Stimulated activated naive CD8-positive, alpha-beta T cell treated with anti-CD3 and anti-CD28 coated beads, Interleukin-15, amount 100 ng/mL, for 72 hours (primary cell): Measurements from ENCODE around the gene CYFIP1.

ENCODE experiments used
- ATAC-seq: fragments of 150-1000 bp; cut with Tn5 transposase; 2 replicates; pipeline ENCODE4 v1.10.0; 2021; ENCODE audit warnings: mild to moderate bottlenecking, moderate library complexity
- DNase-seq, 2 donors: peaks; one replicate each; pipeline ENCODE4 v3.0.0; 2021 to 2022
- H3K27ac Mint-ChIP-seq, 2 donors: one replicate each; pipeline ENCODE4 v1.8.0; 2022; ENCODE audit warnings: mild to moderate bottlenecking in 2 of 2, mixed read lengths in 2 of 2, moderate library complexity in 2 of 2
- H3K27me3 Mint-ChIP-seq: one replicate; pipeline ENCODE4 v1.8.0; 2022; ENCODE audit warnings: mixed read lengths
- H3K4me1 Mint-ChIP-seq: one replicate; pipeline ENCODE4 v1.8.0; 2022; ENCODE audit warnings: mild to moderate bottlenecking, mixed read lengths
- H3K4me3 Mint-ChIP-seq, 2 donors: one replicate each; pipeline ENCODE4 v1.8.0; 2022; ENCODE audit warnings: mild to moderate bottlenecking in 2 of 2, mixed read lengths in 2 of 2, moderate library complexity in 1 of 2
- H3K9me3 Mint-ChIP-seq, 2 donors: one replicate each; pipeline ENCODE4 v1.8.0; 2022; ENCODE audit warnings: mixed read lengths in 2 of 2

Gene CYFIP1

DNA sequence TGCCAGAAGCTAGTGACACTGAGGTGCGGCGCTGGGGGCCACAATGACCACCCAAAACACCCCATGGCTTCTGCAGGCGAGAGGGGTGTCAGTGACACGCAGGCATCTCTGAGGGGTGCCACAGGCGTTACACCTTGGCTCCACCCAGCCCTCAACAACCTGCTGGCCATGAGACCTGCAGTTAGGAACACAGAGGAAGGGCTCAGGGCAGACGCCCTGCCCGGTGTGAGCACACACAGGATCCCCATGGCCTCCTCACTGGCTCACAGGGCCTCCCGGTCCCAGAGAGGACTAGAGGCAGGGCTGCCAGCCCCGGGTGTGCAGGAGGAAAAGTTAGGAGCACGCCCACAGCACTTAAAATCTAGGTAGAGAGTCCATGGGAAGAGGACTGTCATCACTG lies 35.1 kb downstream of the CYFIP1 start:
- Mint-ChIP-seq H3K27me3 (peaks cover 28% of the 10 kb centered on the region), H3K4me3 (no peak overlapping the region), H3K27ac (no peak overlapping the region), H3K4me1 (peaks cover 15% of the 10 kb centered on the region), H3K9me3 (no peaks in the 10 kb centered on the region)
- no peak for ATAC-seq
- no peak for DNase-seq

- Mint-ChIP-seq H3K27ac (peak overlapping the region in 1 of 2 donors; percentile 56), H3K9me3 (no peaks in the 10 kb centered on the region), H3K4me1 (peaks cover 13% of the 10 kb centered on the region), H3K27me3 (peaks cover 28% of the 10 kb centered on the region), H3K4me3 (no peak overlapping the region)
- DNase-seq (no peak), ATAC-seq (no peak)
These were observed 35.5 kb downstream of the CYFIP1 start for GRCh38 chr15:22944651-22945050.

GRCh38 chr15:22942877-22943276 lies 37.3 kb downstream of the CYFIP1 start:
- no peaks in the 10 kb centered on the region for H3K4me1 Mint-ChIP-seq
- no peak overlapping the region for H3K4me3 Mint-ChIP-seq
- H3K9me3 Mint-ChIP-seq: no peaks in the 10 kb centered on the region
- no peak for ATAC-seq
- H3K27me3 Mint-ChIP-seq: peaks cover 13% of the 10 kb centered on the region
- no peak for DNase-seq
- peak overlapping the region in 1 of 2 donors; percentile 54 for H3K27ac Mint-ChIP-seq

DNA sequence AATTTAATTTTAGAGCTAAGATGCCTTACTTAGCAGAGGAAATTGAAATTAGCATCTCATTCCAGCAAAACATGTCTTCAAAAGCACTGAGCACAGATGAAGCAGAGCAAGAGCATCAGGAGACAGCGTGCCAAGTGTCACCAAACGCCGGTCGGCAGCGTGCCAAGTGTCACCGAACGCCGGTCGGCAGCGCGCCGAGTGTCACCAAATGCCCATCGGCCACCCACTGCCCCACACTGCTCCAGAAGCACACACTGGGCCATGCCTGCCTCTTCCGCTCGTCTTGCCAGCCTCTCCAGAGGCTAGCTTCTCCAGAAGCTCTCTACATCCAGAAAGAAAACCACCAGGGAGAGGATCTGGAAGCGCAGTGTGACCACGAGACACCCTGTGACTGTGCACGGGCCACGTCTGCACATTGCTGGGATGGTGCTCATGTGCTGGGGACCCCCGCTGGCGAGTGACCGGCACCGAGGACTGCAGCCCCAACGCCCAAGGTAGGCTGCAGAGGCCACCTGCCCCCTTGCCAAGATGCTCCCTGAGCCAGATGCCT lies 37.8 kb downstream of the CYFIP1 start:
- no peak for DNase-seq
- H3K9me3 Mint-ChIP-seq: no peaks in the 10 kb centered on the region
- peak overlapping the region in 1 of 2 donors; percentile 54 for H3K27ac Mint-ChIP-seq
- H3K27me3 Mint-ChIP-seq: peaks cover 8% of the 10 kb centered on the region
- no peaks in the 10 kb centered on the region for H3K4me1 Mint-ChIP-seq
- no peak for ATAC-seq
- no peak overlapping the region for H3K4me3 Mint-ChIP-seq

GRCh38 chr15:22941179-22941578 lies 39.0 kb downstream of the CYFIP1 start:
- Mint-ChIP-seq H3K9me3 (no peaks in the 10 kb centered on the region), H3K4me1 (no peaks in the 10 kb centered on the region), H3K27ac (no peak overlapping the region), H3K27me3 (no peaks in the 10 kb centered on the region), H3K4me3 (no peak overlapping the region)
- no peak for ATAC-seq
- no peak for DNase-seq

DNA sequence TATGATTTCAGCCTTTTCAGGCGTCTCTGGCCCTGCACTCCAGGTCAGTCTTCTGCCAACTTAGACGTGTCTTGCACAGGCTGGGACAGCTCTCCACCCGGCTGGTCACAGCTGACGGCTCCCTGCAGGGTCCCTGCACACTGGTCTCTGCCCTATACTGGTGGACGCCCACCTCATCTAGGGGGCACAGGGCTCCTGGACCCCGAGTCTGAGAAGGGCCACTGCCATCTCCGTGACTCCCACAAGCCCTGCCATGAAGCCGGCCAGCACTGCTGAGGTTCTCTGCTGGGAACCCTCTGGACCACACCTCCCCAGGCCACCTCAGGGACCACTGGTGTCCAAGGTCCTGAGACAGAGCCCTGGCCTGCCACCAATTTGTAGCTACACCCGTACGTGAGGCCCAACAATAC lies 40.5 kb downstream of the CYFIP1 start:
- ATAC-seq (no peak), DNase-seq (no peak)
- Mint-ChIP-seq H3K27ac (no peak overlapping the region), H3K4me1 (no peaks in the 10 kb centered on the region), H3K9me3 (no peaks in the 10 kb centered on the region), H3K4me3 (no peak overlapping the region), H3K27me3 (no peaks in the 10 kb centered on the region)

DNA sequence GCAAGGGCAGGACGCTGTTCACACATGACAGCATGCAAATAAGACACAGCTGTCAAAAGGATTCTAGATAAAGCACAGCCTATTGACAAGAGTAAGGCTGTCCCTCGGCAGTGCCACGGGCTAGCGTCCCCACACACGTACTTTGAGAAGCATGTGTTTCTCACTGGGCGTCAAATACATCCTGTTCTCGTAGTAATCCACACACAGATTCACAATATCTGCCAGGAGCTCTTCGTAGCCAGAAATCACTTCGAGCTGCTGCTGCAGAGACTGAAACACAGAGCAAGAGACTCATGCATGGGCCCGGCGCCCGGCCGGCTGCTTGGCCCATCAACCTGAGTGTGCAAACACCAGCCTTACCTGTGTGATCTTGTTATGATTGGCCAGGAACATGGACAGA lies 41.1 kb downstream of the CYFIP1 start:
- Mint-ChIP-seq H3K27ac (no peak overlapping the region), H3K9me3 (no peaks in the 10 kb centered on the region), H3K4me3 (no peak overlapping the region), H3K4me1 (no peaks in the 10 kb centered on the region), H3K27me3 (no peaks in the 10 kb centered on the region)
- DNase-seq: no peak
- no peak for ATAC-seq

DNA sequence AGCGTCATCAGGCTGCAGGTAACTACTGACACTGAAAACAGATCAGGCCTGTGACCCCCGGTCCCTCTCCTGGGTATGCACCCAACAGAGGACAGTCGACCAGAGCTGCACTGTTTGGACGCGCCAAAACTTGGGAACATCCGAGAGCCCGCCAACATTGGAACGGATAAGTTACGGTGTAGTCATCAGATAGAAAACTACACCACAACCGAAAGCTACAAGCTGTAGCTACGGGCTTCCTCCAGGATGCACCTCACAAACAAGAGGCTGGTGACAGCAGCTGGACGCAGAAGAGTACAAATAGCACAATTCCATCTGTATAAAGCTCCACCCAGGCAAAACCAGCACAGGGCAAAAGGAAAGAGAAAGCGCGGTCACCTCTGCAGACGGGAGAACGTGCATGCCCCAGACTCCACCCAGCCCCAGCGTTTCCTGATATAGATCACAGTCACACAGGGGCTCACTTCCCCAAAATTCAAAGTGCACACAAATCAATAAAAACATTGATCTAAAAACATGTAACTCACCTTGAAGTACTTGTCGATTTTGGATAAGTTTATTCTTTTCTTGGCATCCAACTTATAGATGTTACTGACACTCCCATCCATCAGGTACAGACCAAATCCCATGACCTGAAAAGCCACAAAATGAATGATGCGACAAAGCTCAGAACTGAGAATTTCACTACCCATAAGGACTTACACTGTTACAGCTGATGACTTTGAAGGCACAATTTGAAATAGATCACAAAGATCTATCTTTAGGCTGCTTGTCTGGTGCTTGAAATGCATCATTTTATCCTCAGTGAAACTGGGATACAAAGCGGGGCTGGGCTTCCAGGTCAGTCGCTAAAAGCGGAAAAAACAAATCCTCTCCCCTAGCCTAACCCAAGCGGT lies 43.3 kb downstream of the CYFIP1 start:
- Mint-ChIP-seq H3K27me3 (no peaks in the 10 kb centered on the region), H3K4me1 (no peaks in the 10 kb centered on the region), H3K4me3 (no peak overlapping the region), H3K27ac (no peak overlapping the region), H3K9me3 (no peaks in the 10 kb centered on the region)
- no peak for ATAC-seq
- no peak for DNase-seq

- ATAC-seq: no peak
- H3K27me3 Mint-ChIP-seq: no peaks in the 10 kb centered on the region
- no peaks in the 10 kb centered on the region for H3K9me3 Mint-ChIP-seq
- no peak overlapping the region for H3K27ac Mint-ChIP-seq
- H3K4me3 Mint-ChIP-seq: no peak overlapping the region
- DNase-seq: no peak
- H3K4me1 Mint-ChIP-seq: no peaks in the 10 kb centered on the region
These were observed 46.5 kb downstream of the CYFIP1 start for GRCh38 chr15:22933641-22934061.

GRCh38 chr15:22931784-22932536 lies 48.2 kb downstream of the CYFIP1 start:
- Mint-ChIP-seq H3K4me1 (no peaks in the 10 kb centered on the region), H3K27ac (no peak overlapping the region), H3K9me3 (no peaks in the 10 kb centered on the region), H3K4me3 (no peak overlapping the region), H3K27me3 (no peaks in the 10 kb centered on the region)
- DNase-seq (no peak), ATAC-seq (no peak)

DNA sequence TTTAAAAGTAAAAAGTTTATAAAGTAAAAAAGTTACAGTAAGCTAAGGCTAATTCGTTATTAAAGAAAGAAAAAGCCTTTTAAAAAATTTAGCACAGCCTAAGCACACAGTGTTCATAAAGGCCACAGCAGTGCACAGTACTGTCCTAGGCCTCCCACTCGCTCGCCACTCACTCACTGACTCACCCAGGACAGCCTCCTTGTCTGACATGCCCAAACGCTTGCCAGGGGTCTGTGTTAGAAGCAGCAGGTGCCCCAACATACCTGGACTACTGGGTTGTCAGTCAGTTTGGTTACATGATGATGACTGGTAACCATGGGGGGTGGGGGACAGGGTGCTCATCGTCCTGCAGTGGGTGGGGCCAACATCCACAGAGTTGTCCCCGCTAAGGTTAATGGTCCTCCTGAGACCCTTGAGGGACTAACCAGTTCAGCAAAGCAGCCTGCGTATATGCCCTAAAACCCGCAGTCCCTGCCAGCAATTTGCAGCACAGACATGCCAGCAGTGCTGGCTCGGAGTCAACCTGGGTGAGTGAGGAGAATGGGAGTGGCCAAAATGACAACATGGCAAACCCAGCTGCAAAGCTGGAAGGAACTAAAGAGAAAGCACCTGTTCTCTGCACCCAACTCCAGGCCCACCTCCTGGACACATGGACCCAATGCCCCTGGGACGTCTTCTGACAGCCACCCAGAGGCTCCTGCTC lies 49.2 kb downstream of the CYFIP1 start:
- no peaks in the 10 kb centered on the region for H3K9me3 Mint-ChIP-seq
- no peak overlapping the region for H3K4me3 Mint-ChIP-seq
- H3K4me1 Mint-ChIP-seq: no peaks in the 10 kb centered on the region
- no peaks in the 10 kb centered on the region for H3K27me3 Mint-ChIP-seq
- H3K27ac Mint-ChIP-seq: no peak overlapping the region
- DNase-seq (no peak), ATAC-seq (no peak)

- Mint-ChIP-seq H3K4me1 (no peaks in the 10 kb centered on the region), H3K27ac (no peak overlapping the region), H3K9me3 (no peaks in the 10 kb centered on the region), H3K4me3 (no peak overlapping the region), H3K27me3 (no peaks in the 10 kb centered on the region)
- DNase-seq: no peak
- no peak for ATAC-seq
These were observed 52.4 kb downstream of the CYFIP1 start for GRCh38 chr15:22927761-22928160.

- no peaks in the 10 kb centered on the region for H3K9me3 Mint-ChIP-seq
- ATAC-seq: no peak
These were observed 54.3 kb downstream of the CYFIP1 start for GRCh38 chr15:22925875-22926274.

GRCh38 chr15:22922003-22922402 lies 58.2 kb downstream of the CYFIP1 start:
- no peak overlapping the region for H3K27ac Mint-ChIP-seq
- ATAC-seq: no peak
- H3K4me1 Mint-ChIP-seq: no peaks in the 10 kb centered on the region
- no peak overlapping the region for H3K4me3 Mint-ChIP-seq
- no peaks in the 10 kb centered on the region for H3K9me3 Mint-ChIP-seq
- H3K27me3 Mint-ChIP-seq: no peaks in the 10 kb centered on the region
- no peak for DNase-seq

More at GRCh38 chr15:22925875-22926274, 54.3 kb downstream of the CYFIP1 start:
- H3K27ac Mint-ChIP-seq: no peak overlapping the region
- no peaks in the 10 kb centered on the region for H3K27me3 Mint-ChIP-seq
- DNase-seq: no peak
- H3K4me3 Mint-ChIP-seq: no peak overlapping the region
- no peaks in the 10 kb centered on the region for H3K4me1 Mint-ChIP-seq

- no peak for ATAC-seq
- H3K27ac Mint-ChIP-seq: peak overlapping the region in 1 of 2 donors; percentile 40
- no peaks in the 10 kb centered on the region for H3K4me1 Mint-ChIP-seq
- no peak for DNase-seq
- no peak overlapping the region for H3K4me3 Mint-ChIP-seq
- H3K27me3 Mint-ChIP-seq: no peaks in the 10 kb centered on the region
- H3K9me3 Mint-ChIP-seq: no peaks in the 10 kb centered on the region
These were observed 61.0 kb downstream of the CYFIP1 start for GRCh38 chr15:22919171-22919570.
